OCI-LY1 (cell line): Measurements from ENCODE around the gene ABCC4.

ENCODE experiments used
- H2AFZ ChIP-seq: fragments of 200-600 bp; sonication (generic), shearing (Covaris generic); 2 replicates; pipeline ENCODE4 v1.6.0; 2014; ENCODE audit warnings: antibody characterized with exemption, mild to moderate bottlenecking, low read length
- H3F3A ChIP-seq: fragments of 200-600 bp; sonication (generic), shearing (Covaris generic); 2 replicates; pipeline ENCODE4 v1.6.0; 2014; ENCODE audit warnings: mild to moderate bottlenecking, antibody characterized with exemption, low read length, moderate library complexity; ENCODE audit not compliant: insufficient read depth
- H3K27ac ChIP-seq: fragments of 200-600 bp; sonication (generic); 2 replicates; pipeline ENCODE4 v1.5.1; 2014; ENCODE audit warnings: low read length, mixed run types, mild to moderate bottlenecking, low read depth; ENCODE audit not compliant: poor library complexity, severe bottlenecking
- H3K27me3 ChIP-seq: fragments of 200-600 bp; sonication (generic); 2 replicates; pipeline ENCODE4 v1.6.0; 2014; ENCODE audit warnings: antibody characterized with exemption, mild to moderate bottlenecking, low read length, moderate library complexity; ENCODE audit not compliant: insufficient read depth
- H3K36me3 ChIP-seq: fragments of 200-600 bp; sonication (generic); 2 replicates; pipeline ENCODE4 v1.6.1; 2014; ENCODE audit warnings: mild to moderate bottlenecking, antibody characterized with exemption, low read length, moderate library complexity, mixed read lengths; ENCODE audit not compliant: insufficient read depth
- H3K4me1 ChIP-seq: fragments of 200-600 bp; sonication (generic); 2 replicates; pipeline ENCODE4 v1.5.1; 2014; ENCODE audit warnings: mild to moderate bottlenecking, low read length, moderate library complexity; ENCODE audit not compliant: insufficient read depth, severe bottlenecking
- H3K4me2 ChIP-seq: fragments of 200-600 bp; sonication (generic), shearing (Covaris generic); 2 replicates; pipeline ENCODE4 v1.6.1; 2014; ENCODE audit warnings: low read length
- H3K4me3 ChIP-seq: fragments of 200-600 bp; sonication (generic); 2 replicates; pipeline ENCODE4 v1.5.1; 2014; ENCODE audit warnings: low read length, low read depth, mild to moderate bottlenecking, mixed read lengths; ENCODE audit not compliant: poor library complexity, severe bottlenecking
- H3K79me2 ChIP-seq: fragments of 200-600 bp; shearing (Covaris generic); 2 replicates; pipeline ENCODE4 v1.6.1; 2016; ENCODE audit warnings: mixed run types, low read length, mixed read lengths; ENCODE audit not compliant: insufficient read depth
- H3K9ac ChIP-seq: fragments of 200-600 bp; sonication (generic), shearing (Covaris generic); 2 replicates; pipeline ENCODE4 v1.6.1; 2014; ENCODE audit warnings: mild to moderate bottlenecking, low read length, mixed read lengths
- H3K9me2 ChIP-seq: fragments of 200-600 bp; sonication (generic), shearing (Covaris generic); 2 replicates; pipeline ENCODE4 v1.6.1; 2014; ENCODE audit warnings: low read depth, mild to moderate bottlenecking, low read length, mixed read lengths
- H3K9me3 ChIP-seq: fragments of 200-600 bp; shearing (Covaris generic); 2 replicates; pipeline ENCODE4 v1.6.1; 2014; ENCODE audit warnings: low read length, mixed read lengths
- H4K20me1 ChIP-seq: fragments of 200-600 bp; sonication (generic), shearing (Covaris generic); 2 replicates; pipeline ENCODE4 v1.6.0; 2016; ENCODE audit warnings: mild to moderate bottlenecking, low read length; ENCODE audit not compliant: insufficient read depth
- CTCF ChIP-seq: fragments of 200-600 bp; sonication (generic), shearing (Covaris generic); IDR thresholded peaks from 2 replicates; pipeline ENCODE4 v1.5.1; 2017; ENCODE audit warnings: mild to moderate bottlenecking, antibody characterized with exemption, low read length, moderate library complexity, mixed read lengths
- EZH2 ChIP-seq: fragments of 200-600 bp; sonication (generic), shearing (Covaris generic); IDR thresholded peaks from 2 replicates; pipeline ENCODE4 v1.8.0; 2017; ENCODE audit warnings: borderline replicate concordance, mixed run types, mild to moderate bottlenecking, antibody characterized with exemption, low read length, moderate library complexity, mixed read lengths

The ABCC4 gene

GRCh38 chr13:95117092-95117491 lies 184.2 kb downstream of the ABCC4 start:
- TF ChIP-seq CTCF (no peak), EZH2 (no peak)
- no peaks in the 10 kb centered on the region for H3K27me3 ChIP-seq
- H3K36me3 ChIP-seq, result peaks cover 14% of the 10 kb centered on the region; the same call in 1 of the 2 replicates
- H4K20me1 ChIP-seq, result no peaks in the 10 kb centered on the region
- H3F3A ChIP-seq, result no peaks in the 10 kb centered on the region
- no peak overlapping the region for H3K9ac ChIP-seq
- no peak overlapping the region for H3K27ac ChIP-seq
- no peak overlapping the region for H2AFZ ChIP-seq
- no peak overlapping the region for H3K4me2 ChIP-seq
- H3K9me2 ChIP-seq, result no peaks in the 10 kb centered on the region
- H3K4me3 ChIP-seq, result no peak overlapping the region
- H3K9me3 ChIP-seq, result no peaks in the 10 kb centered on the region
- no peaks in the 10 kb centered on the region for H3K79me2 ChIP-seq
- H3K4me1 ChIP-seq, result no peaks in the 10 kb centered on the region

GRCh38 chr13:95115525-95115924 lies 185.7 kb downstream of the ABCC4 start:
- Histone ChIP-seq H3K27me3 (no peaks in the 10 kb centered on the region), H3F3A (no peaks in the 10 kb centered on the region), H3K9me3 (no peaks in the 10 kb centered on the region), H3K27ac (no peak overlapping the region), H3K4me3 (no peak overlapping the region), H3K79me2 (no peaks in the 10 kb centered on the region), H2AFZ (no peak overlapping the region), H3K36me3 (peaks cover 14% of the 10 kb centered on the region; the same call in 1 of the 2 replicates), H3K4me2 (no peak overlapping the region), H3K9me2 (no peaks in the 10 kb centered on the region), H3K4me1 (no peaks in the 10 kb centered on the region), H3K9ac (no peak overlapping the region), H4K20me1 (no peaks in the 10 kb centered on the region)
- TF ChIP-seq CTCF (no peak), EZH2 (no peak)

GRCh38 chr13:95113601-95114000 lies 187.7 kb downstream of the ABCC4 start:
- H2AFZ ChIP-seq, result no peak overlapping the region
- H3K4me3 ChIP-seq, result no peak overlapping the region
- H3K27me3 ChIP-seq, result no peaks in the 10 kb centered on the region
- peaks cover 25% of the 10 kb centered on the region for H3K36me3 ChIP-seq
- H3K9me3 ChIP-seq, result no peaks in the 10 kb centered on the region
- no peaks in the 10 kb centered on the region for H3K4me1 ChIP-seq
- H3K9me2 ChIP-seq, result no peaks in the 10 kb centered on the region
- no peak overlapping the region for H3K4me2 ChIP-seq
- H3K79me2 ChIP-seq, result no peaks in the 10 kb centered on the region
- no peaks in the 10 kb centered on the region for H4K20me1 ChIP-seq
- H3F3A ChIP-seq, result no peaks in the 10 kb centered on the region
- no peak overlapping the region for H3K27ac ChIP-seq
- H3K9ac ChIP-seq, result no peak overlapping the region
- TF ChIP-seq EZH2 (no peak), CTCF (no peak)
